HG03039 (cell line): ENCODE results near the gene CCDC38.
"Not testable (repeated sequence)": the region's sequence is repeated elsewhere in the genome, so short reads cannot be mapped to it uniquely, and the experiment has no call there.

Source experiments
- ATAC-seq: cut with Tn5 transposase; IDR thresholded peaks from one replicate; pipeline ENCODE4 v1.9.1; 2021; ENCODE audit warnings: mild to moderate bottlenecking, moderate library complexity; ENCODE audit not compliant: unreplicated experiment

Gene CCDC38

DNA sequence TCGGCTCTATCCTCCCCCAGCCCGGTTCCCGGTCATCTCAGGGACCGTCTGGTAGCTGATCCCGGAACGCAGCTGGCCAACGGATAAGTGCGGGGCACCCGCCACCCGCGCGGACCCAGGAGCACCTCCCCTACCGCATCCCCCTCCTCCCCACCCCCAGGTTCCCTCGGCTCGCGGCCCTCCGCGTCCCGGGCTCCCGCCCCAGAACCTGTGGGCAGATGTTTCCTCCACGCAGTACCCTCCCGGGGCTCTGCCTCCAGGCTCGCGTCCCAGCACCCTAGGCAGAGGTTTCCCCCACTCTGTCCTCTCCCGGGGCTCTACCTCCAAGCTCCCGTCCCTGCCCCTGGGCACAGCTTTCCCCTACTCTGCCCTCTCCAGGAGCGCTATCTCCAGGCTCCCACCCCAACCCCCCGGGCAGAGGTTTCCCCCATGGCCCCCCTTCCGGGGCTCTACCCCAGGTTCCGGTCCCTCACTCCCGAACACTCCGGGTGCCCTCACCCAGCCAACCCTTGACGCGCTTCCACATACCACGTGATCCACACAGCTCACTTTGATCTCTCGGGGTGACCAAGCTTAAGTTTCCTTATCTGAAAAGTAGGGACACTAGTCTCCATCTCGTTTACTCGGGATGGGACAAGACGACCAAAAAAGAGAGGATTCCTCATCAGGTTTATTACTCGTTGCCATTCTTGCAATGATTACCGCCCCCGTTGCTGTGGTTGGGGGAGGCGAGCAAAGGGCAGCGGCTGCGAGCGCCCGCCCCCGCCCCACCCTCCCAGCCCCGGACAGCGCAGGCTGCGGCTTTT, at the start of gene CCDC38:
TSS of gene CCDC38 (minus strand) at position 91 of the 806 bp plus-strand sequence. CDS start 6,105 bp downstream, outside the sequence.
- ATAC-seq = peak; percentile 95

DNA sequence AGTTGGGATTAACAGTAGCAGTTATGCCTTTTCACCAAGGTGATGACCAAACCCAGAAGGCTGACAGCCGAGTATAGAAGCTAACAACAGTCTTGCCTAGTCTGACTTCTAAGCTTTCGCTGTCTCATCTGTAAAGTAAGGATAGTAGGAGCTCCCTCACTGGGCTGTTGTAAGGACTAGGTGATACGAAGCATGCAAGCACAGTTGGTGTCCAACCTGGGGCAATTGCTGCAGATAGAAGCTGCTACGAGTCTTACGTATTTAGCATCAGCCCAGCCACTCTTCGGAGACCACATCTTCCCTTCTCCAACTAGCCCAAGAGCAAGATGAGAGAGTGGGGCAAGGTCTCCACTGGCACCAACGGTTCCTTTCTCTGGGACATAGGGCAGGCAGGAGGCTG, 47.7 kb upstream of the CCDC38 start:
- no peak for ATAC-seq

DNA sequence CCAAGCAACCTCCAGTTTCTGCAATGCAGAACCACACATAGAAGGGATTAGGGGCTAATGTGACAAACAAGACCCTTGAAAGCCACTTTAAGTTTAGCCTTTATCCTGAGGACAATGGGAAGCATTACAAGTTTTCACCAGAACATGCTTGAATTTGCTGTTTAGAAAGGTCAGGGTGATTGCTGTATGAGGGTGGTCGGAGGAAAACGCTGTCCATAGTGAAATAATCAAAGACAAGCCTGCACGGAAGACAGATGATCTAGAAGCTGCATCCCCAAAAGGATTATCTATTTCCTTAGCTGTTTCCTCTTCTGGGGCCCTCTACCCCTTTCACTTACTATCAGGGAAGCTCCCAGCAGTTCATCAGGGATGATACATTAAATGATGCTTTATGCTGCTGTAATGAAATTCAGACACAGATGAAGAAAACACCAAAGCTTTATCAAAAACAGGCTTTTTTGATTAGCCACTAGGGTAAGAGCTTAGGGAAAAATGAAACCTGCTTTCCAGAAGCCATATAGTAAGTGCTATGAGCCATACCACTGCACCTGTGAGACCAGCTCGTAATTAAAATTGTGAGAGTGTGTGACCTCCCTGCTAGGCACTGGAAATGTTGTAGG, 47.2 kb upstream of the CCDC38 start:
- no peak for ATAC-seq

DNA sequence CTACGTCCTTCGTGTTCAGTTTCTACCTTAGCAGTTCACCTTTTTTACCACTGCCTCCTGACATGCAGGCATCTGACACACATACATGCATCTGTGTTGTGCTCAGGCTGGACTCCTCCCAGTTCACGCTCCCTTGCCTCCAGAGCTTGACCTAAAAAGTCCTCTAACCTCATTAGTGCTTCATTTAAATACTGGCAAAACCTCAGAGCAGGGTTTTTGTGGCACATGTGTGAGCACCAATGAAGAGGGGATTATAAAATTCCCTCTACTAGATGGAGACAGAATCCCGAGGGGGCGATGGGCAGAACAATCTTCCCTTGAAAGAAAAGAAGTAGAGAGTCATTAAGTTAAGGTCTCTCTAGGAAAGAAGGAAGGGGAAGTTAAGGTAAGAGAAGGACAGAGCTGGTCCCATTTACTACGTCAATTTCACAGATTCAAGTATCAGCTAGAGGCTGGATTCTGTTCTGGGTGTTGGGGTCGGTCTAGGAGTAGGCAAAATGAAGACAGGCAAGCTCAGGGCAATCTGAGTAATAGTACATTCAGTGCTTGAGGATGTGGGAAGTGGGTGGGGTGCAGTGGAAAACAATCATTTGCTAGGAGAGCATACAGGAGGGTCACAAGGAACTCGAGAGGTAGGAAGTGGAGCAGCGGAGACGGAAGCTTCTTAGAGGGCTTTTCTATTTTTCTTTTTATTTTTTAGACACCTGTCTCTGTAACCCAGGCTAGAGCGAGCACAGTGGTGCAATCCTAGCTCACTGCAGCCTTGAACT, 46.3 kb upstream of the CCDC38 start:
- no peak for ATAC-seq

DNA sequence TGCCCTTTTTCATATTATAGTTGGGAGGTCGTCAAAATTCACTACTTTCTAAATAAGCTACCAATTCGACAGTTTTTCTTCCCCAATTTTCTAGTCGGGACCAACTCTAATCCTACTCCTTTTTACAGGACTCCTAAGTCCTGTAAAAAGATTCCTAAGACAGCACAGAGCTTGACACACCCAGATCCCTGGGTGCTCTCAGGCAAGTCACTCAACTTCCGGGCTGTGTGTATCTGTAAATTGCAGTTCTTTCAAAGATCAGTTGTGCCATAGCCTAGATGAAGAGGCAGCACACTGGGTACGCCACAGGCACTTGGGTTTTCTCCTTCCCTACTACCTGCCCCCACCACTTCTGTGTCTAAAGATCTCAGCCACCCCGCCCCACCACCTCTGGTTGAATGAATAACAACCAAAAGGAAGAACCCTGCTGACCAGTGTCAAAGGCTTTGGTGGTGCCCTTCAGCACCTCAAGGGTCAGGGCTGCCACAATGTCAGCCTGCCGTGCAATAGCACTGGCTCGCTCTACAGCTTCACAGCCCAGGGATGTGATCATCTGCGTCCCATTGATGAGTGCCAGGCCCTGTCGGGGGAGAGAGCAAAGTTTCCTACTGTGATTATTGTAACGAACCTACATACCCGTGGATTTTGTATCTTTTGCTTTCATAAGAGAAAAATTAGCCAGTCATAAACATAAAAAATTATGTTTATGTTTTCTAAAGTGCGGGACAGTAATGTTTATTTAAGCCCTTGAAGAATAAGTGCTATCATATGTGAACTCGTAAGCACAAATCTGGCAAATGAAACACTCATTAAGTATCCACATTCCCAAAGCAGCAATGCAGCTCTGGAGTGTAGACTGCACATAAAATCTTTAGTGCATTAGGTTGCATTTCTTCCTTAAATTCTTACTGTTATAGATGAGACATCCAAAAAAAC, 44.5 kb upstream of the CCDC38 start:
- no peak for ATAC-seq

DNA sequence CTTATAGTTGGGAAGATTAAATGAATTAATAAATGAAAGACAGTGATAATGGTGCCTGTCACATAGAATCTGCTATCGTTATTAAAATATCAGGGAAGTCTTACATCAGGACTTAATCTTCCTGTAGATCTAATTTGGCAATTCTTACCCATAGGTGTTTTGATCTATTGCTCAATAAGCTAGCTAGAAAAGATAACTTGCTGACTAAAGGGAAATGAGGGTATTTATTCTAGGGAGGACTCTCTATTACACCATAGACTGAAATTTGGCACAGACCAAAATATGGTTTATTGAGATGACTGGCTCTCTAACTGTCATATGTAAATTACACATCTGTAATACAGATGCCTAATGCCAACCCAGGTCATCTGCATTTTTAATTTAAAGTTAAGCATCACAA, 42.3 kb upstream of the CCDC38 start:
- ATAC-seq = no peak

DNA sequence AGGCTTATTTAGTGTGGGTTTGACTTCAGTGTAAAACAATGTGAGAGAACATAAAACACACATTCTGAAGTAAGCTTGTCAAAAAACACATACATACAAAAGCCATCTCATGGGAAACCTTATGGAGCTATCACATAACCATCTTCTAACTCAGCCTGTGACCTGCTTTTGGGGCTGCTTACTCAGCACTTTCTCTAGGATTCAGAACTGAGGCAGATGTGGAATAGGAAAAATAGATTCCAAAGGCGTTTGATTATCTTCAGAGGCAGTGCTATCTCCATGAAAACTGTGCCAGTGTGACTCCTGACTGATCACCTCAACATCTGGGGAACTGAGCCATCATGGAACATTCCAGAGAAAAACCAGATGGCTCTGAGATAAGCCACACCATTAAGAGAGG, 40.2 kb upstream of the CCDC38 start:
- ATAC-seq = no peak

DNA sequence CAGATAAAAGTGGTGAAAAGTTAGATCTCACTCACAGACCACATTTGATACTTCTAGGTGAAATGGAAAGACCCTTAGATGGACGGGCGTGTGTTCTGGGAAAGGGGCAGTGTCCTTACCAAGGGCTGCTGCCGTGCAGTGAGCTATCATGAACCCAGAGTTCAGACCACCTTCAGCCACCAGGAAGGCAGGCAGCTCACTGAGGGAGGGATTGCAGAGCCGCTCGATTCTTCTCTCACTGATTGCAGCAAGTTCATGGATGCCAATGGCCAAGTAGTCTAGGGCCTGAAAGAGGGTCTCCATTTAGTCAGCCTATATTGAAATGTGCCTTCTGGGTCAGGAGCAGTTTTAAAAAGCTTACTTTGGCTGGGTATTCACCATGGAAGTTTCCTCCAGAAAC, 38.0 kb upstream of the CCDC38 start:
- ATAC-seq = no peak

DNA sequence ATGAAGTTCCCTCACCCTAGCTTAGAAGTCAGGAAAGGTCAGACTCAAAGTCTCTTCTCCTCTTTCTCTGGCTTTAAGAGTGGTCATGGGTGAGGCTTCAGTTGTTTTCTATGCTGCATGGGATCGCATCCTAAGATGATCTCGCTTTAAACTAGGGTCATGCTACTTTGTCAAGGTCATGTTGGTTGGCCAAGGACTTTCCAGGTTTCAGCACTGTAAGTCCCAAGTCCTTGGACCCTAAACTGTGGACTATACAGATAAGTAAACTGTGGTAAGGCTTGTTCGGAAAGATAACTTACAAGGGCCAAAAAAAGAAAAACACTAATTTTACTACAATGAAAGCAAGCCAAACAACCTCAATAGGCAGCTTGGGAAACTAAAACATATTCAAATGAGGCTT, 36.4 kb upstream of the CCDC38 start:
- no peak for ATAC-seq

DNA sequence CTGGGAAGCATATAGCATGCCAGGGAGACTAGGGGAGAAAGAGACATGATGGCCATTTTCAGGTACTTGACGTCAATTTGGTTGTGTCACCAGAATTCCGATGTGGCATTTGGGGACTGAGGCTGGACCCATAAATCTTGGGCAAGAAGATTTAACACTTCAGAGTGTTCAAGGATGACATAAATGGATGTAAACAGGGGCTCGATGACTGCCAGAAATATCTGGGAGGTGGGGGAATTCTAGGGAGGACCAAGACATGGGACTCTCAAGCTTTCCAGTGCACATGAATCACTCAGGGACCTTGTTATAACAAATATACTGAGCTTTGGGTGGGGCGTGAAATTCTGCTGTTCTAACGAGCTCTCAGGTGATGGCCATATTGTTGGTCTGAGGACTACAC, 35.9 kb upstream of the CCDC38 start:
- ATAC-seq = no peak

DNA sequence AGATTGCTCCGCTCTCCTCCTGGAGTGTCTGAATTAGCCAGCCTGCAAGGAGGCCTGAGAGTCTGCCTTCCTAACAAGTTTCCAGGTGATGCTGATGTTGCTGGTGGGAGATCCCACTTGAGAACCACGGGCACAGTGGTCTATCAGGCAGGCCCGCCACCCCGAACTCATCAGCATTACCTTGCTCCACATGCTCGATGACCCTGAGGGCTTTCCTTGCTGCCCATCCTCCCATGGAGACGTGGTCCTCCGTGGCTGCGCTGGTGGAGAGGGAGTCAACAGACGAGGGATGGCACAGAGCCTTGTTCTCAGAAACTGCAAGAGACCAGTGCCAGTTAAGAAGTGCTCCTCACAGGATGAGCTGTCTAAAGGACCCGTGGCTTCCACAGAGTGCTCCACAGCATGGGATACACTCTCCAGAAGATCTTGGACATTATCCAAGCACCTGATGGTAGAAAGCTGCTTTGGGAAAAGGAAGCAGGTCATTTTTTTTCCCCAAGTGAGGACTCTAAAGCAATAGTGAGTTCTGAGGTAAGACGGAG, 35.4 kb upstream of the CCDC38 start:
- ATAC-seq = no peak

DNA sequence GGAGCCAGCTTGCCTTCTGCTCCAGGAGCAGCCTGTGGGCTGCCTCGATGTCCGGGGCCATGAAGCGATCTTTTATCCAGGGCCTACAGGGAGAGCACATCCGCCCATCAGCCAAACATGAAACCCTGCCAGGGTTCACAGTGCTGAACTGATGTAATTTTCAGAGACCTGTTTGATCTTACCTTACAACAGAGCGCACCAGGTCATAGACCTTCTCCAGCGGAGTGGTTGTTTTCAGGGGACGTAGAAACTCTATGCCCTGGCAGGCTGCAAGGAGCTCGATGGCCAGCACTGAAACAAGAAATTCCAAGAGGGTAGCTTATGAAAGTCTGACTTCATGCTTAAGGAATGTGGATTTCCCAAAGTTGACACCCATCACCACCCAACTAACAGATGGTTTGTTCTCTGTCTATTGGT, 34.0 kb upstream of the CCDC38 start:
- ATAC-seq = no peak

DNA sequence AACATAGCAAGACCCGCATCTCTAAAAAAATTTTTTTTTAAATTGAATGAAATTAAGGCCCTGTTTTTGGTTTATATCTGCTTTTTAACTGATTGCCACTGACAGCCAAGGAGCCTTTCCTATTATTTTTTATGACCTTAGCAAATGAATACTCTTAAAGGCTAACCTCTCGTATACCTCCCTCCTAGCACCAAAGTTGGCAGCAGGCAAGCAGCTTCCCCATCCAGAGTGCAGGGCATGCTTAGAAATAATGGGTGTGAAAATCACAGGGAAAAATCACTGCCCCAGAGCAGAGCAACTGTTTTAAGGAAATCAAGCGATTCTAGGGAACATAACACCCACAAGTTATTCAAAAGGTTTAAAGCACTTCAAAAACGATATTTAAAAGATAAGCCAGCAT, 33.1 kb upstream of the CCDC38 start:
- no peak for ATAC-seq

DNA sequence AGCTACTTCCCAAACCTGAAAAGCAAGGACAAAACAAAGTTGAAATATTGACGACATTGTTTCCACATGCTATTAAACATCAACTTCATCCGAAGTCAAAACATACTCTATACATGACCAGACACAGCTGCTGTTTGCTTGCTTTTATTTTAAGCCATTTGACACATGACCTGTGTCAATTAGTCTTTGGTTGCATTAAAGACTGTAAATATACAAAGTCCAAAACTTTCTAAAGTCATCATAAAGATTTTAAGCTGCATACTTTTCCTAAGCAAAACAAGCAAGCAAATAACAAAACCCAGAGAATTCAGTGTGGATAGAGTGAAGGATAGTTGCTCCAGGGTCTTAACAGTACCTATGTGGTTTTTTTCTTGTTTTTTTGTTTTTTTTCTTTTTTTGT, 31.9 kb upstream of the CCDC38 start:
- no peak for ATAC-seq

DNA sequence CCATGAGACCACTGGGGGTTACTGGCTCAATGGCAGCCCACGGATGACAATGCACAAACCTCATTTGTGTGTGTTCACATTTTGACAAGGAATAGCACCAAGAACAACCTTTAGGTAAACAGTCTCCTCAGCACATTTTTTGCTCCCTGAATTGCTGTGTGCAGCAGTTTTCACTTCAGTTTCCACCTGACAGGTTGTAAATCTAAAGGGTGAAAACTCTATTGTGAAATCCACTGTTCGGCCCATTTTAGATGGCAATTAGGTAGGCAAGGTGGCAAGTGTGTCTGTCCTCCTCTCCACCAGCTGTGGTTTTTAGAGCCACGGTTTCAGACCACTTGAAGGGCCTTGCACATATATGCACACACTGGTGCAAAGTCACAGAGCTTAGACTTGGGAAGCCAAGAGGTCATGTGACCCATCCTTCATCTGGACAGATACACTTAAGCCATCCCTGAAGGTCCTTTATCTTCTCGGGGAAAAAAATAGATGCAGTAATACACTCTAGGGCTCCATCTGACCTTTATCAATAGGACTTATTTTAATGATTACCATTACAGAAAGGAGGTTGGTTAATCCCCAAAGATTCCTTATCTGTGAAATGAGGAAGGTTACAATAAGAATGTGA, 30.5 kb upstream of the CCDC38 start:
- ATAC-seq = no peak

DNA sequence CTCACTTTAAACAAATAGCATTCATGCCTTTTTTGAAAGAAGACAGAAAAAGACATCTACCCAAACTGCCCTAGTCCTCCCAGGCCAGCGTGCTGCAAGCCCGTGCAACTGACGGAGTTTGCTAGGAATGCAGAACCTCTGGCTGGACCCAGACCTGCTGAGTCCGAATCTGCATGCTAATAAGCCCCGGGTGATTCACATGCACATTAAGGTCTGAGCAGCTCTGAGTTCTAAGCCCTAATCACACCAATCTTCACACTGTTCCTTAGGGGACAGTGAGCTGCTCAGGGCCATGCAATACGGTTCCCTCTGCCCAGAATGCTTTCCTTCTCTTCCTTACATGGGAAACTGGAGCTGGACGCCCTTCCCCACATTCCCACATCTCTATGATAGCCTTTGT, 28.5 kb upstream of the CCDC38 start:
- ATAC-seq = no peak

DNA sequence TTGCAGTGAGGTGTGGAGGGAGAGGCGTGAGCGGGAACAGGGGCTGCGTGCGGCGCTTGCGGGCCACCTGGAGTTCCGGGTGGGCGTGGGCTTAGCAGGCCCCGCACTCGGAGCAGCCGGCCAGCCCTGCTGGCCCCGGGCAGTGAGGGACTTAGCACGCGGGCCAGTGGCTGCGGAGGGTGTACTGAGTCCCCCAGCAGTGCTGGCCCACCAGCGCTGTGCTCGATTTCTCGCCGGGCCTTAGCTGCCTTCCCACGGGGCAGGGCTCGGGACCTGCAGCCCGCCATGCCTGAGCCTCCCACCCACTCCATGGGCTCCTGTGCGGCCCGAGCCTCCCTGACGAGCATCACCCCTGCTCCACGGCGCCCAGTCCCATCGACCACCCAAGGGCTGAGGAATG, 26.7 kb upstream of the CCDC38 start:
- not testable (repeated sequence) for ATAC-seq

DNA sequence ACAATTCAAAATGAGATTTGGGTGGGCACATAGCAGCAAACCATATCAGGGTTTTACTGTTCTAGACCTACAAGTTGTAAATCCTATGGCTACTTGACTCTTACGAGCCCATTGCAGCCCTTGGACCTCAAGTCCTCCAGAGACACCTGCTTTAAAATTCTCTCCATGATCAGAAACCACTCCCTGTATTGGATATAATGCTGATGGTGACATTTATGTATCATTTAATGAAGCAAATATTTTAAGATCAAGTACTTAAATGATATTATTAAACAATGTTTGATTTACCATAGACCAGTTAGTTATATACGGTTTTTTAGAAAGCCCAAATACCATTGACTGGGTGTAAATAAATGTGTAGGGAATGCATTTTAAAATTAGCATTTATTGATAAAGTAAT, 24.9 kb upstream of the CCDC38 start:
- ATAC-seq = no peak

DNA sequence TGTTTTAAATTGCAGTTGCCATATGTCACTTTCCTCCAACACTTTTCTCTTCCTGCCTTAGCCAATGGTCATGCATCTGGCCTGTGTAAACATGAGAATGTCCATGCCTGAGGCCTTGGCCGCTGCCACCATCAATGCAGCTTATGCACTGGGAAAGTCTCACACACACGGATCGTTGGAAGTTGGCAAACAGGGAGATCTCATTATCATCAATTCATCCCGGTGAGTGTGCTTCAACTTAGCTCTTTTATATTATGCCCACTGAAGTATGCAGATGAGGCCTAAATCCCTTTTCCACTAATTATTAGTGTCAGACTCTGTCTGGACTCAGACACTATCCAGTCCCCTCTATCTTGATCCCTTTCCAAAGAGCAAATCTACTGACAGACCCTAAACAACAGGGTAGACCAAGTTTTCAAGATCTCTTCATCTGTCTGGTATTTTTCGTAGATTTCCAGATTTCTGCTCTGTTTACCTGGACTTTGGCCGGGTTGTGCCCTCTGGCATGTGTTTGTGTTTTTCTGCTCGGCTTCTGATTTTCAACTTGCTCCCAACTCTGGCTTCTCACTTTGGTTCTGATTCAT, 24.0 kb upstream of the CCDC38 start:
- no peak for ATAC-seq

DNA sequence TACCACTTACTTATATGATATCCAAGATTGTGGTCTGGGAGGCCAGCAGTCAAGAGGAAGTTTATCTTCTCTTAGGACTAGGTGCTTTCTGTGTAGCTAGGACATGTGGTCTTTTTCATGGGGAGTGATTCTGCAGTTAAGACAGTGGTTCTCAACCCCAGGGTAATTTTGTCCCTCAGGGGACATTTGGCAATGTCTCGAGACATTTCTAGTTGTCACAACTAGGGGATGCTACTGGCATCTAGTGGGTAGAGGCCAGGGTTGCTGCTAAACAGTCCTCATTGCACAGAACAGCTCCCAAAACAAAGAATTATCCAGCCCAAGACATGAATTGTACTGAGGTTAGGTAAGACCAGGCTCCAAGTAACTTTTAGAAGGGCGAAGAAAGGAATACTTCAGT, 20.7 kb upstream of the CCDC38 start:
- no peak for ATAC-seq
